GM21737 (cell line): ENCODE measurements around the gene PSMB5.
"Not testable (repeated sequence)": the region's sequence is repeated elsewhere in the genome, so short reads cannot be mapped to it uniquely, and the experiment has no call there.

Experiments used
- ATAC-seq: cut with Tn5 transposase; IDR thresholded peaks from one replicate; pipeline ENCODE4 v1.9.1; 2021; ENCODE audit warnings: mild to moderate bottlenecking, moderate library complexity; ENCODE audit not compliant: unreplicated experiment

Gene PSMB5

DNA sequence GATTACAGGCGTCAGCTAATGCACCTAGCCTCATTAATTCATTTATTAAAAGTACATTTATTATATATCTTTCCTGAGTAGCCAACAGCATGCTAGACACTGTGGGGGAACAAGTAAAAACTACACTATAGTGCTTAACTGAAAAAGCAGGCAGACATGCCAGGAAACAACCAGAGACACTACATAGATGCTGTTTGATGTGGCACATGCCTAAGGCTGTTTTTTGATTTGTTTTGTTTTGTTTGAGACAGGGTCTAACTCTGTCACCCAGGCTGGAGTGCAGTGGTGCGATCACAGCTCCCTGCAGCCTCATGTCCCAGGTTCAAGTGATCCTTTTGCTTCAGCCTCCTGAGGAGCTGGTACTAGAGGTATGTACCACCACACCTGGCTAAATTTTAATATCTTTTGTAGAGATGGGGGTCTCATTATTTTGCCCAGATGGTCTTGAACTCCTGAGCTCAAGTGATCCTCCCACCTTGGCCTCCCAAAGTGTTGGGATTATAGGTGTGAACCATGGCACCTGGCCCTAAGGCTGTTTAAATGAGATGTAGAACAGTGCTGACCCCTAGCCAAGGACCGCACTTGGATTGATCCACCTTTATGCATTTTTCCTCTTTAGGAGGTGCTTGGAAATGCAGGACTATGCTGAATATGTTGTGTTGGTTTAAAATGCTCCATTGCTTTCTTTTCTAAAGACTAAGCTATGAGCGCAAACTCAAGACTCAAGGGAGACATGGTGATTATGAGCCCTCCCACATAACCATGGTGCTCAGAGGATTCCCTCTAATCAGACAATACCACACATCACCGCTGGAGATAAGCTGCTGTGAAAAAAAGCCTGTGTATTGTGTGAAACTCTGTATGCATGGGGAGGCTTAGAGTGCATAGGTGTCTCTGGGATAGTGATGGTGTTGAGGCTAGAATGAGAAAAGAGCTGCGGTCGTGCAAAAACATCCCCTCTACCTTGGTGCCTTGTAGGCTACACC is 14.3 kb downstream of the PSMB5 start:
- no peak for ATAC-seq

DNA sequence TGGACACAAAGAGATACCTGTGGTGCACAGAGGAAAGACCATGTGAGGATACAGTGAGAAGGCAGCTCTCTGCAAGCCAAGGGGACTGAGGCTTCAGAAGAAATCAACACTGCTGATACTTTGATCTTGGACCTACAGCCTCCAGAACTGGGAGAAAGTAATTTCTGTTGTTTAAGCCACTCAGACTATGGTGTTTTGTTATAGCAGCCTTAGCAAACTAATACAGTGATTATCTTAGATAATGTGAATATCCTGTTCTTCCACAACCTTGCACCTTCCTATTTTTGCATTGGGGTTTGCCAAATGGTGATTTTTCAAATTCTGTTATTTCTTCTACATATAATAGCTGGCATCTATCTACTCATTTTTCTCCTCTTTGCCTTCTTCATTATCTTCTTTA is 16.6 kb downstream of the PSMB5 start:
- ATAC-seq: no peak

DNA sequence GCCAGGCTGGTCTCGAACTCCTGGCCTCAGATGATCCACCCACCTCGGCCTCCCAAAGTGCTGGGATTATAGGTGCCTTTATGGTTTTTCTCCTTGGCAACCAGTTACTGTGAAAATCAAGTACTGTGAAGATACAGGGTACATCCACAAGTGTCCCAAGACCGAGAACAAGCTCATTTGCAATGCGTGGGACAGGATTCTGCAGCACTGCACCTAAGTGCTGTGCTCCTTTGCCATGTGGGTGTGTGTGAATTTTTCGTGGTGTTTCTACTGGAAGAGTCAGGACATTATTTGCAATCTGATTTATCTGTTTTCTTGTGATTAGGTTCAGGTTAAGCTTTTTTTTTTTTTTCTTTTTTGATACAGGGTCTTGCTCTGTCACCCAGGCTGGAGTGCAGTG is 17.6 kb downstream of the PSMB5 start:
- ATAC-seq: no peak

GRCh38 chr14:23015618-23016017 is 19.1 kb downstream of the PSMB5 start:
- ATAC-seq: no peak

DNA sequence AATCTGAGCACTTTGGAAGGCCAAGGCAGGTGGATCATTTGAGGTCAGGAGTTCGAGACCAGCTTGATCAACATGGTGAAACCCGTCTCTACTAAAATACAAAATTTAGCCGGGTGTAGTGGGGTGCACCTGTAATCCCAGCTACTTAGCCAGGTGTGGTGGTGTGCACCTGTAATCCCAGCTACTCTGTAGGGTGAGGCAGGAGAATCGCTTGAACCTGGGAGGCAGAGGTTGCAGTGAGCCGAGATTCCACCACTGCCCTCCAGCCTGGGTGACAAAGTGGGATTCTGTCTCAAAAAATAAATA is 21.0 kb downstream of the PSMB5 start:
- not testable (repeated sequence) for ATAC-seq

GRCh38 chr14:23013054-23013748 is 21.5 kb downstream of the PSMB5 start:
- ATAC-seq: no peak

GRCh38 chr14:23009939-23010726 is 24.6 kb downstream of the PSMB5 start, which contains the start of gene C14orf93:
Gene C14orf93 (minus strand): TSS chr14:23010143. CDS start chr14:22999023, 11,120 bp downstream.
- peak; percentile 46 for ATAC-seq

DNA sequence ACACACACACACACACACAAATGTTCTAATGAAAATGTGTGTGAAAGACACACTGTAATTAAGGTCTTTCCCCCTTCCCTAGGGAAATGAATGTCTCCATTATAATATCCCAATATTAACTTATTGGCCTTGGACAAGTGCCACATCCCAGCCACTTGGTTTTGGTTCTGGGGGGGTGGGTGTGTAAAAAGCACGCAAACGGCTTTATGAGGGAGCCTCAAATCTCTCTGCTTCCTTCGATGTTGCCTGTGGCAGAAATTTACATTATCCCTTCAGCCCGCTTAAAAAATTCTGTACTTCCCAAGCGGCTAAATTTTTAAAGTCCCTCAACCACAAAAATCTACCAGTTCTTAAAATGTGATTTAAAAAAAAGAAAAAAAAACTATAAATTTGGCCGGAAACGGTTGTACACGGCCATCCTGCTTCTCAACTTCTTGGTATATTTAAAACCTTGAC is 25.2 kb downstream of the PSMB5 start:
- no peak for ATAC-seq

DNA sequence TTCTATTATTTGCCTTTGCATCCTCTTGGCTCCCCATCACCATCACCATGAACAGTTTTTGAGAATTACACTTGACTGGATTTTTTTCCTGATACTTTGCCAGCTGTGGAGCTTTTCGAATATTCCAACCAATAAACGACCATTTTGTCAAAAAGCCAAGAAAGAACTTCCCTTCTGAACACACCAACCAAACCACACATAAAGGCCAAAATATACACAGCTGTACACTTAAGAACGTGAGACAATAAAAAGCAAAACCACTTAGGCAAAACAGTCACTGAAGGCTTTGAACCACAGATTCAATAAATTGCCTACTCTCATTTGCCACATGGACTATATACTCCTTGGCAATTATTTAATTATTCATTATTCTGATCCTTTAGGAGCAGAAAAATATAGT is 25.9 kb downstream of the PSMB5 start:
- ATAC-seq: no peak

- peak; percentile 91 for ATAC-seq
Observed at GRCh38 chr14:23006544-23007419, 27.9 kb downstream of the PSMB5 start.

DNA sequence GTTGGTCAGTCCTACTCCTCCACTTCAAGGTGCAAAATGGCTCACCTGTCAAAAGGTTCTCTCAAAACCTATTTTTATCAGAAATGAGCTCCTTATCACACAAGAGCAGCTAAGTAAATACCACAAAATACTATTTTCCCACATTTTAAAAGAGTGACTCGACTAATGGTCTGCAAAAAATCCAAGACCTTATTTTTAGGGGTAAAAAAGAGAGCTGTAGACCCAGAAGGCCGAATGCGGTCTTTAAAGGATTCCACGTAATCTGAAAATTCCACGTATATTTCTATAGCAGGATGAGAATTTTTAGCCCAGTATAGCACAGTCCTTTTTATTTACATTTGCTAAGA is 28.5 kb downstream of the PSMB5 start:
- no peak for ATAC-seq

DNA sequence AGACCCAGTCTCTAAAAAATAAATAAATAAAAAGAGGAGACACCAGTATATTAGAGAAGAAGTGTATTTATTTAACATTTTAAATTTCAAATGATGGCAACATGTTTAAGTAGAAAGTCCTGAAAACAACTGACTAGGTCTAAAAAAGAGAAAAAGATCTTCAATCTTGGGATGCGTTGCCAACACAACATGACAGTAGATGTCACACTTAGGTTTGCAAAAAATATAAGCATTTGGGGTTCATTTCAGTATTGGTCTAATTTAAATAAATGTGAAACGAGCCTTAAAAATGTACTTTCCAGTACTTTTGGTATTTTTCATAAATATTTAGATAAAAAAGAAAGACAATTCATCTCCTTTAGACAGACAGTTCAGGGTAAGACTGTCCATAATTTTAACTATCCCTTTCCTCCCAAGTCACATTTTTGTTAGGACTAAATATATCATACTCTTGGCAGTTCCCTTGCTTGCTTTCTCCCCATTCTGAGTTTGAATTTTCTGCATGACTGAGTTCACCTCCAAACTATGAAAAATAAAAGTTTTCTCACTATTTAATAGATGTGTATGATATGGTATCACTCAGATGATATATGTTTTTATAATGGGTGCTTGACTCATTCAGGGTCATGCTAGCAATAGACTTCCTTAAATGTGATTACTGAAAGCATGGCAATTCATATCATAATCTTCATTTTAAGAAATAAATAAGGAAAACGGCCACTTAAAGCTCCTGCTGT is 29.1 kb downstream of the PSMB5 start:
- no peak for ATAC-seq

- ATAC-seq: not testable (repeated sequence)
Observed at GRCh38 chr14:23004274-23004673, 30.4 kb downstream of the PSMB5 start.

GRCh38 chr14:23002592-23002991 is 32.1 kb downstream of the PSMB5 start:
- no peak for ATAC-seq

DNA sequence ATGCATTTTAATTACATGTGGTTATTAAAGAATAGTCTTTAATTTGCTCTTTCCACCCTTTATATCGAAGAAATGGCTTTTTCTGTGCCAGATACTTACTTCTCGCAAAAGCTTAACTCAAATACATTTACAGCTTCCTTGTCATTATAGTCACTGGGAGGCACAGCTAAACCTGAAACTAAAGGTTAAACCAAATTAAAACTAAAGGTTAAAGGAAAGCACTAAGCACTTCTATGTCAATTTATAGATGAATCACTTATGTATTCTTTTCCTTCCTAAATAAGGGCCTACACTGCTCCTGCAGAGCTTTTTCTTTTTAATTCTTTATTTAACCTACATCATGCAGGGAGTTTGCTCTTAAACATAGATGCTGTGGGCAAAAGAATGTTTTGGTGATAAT is 33.8 kb downstream of the PSMB5 start:
- no peak for ATAC-seq

DNA sequence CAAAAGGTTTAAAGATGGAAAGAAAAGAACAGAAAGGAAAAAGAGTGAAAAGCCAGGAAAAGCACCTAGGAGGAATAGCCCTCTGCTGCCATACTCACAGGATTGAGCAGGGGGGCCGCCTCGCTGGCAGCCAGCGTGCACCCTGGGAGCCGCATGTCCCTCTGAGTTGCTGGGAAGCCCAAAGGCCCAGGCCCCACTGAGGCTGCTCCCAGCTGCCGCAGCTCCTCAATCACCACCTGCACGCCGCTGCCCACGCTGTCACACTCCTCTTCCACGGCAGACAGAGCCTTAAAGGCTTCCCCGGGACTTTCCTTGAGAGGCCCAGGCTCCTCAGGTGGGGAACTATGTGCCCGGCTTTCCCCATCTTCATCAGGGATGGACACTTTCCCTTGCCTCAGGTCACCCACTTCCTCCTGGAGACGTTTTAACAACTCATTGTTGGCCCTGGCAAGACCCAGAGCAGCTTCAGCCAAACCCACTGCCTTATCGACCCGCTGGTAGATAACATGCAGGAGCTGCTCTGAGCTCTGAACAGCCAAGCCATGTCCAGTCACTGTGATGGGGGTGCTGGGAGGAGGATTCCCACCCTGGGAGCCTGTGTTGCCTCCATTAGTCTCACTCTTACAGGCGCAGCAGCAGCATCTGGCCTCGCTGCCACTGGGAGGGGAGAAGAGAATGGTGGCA is 36.2 kb downstream of the PSMB5 start:
- no peak for ATAC-seq

- ATAC-seq: no peak
Observed at GRCh38 chr14:22997676-22998323, 36.9 kb downstream of the PSMB5 start.

GRCh38 chr14:22996768-22997654 is 37.7 kb downstream of the PSMB5 start:
- ATAC-seq: no peak
